GM20431 (cell line): ENCODE data around the gene DUSP9.

ENCODE experiments used
- in situ Hi-C: fragments of 300-500 bp; cut with MseI, MboI; formaldehyde crosslinking; loops from one replicate; pipeline ENCODE4 v1.15.0; 2020; ENCODE audit warnings: low sequenced_read_pairs; ENCODE audit not compliant: unreplicated experiment

The DUSP9 gene

GRCh38 chrX:153645921-153646488, 998 bp upstream of the DUSP9 start:
- in situ Hi-C loops, result no loop called here

GRCh38 chrX:153647461-153648357, 706 bp downstream of the DUSP9 start:
- in situ Hi-C loops, result no loop called here

GRCh38 chrX:153648358-153649177, 1.6 kb downstream of the DUSP9 start:
- in situ Hi-C loops, result no loop called here

GRCh38 chrX:153649178-153649914, 2.3 kb downstream of the DUSP9 start:
- in situ Hi-C loops, result no loop called here

GRCh38 chrX:153649915-153650782, 3.1 kb downstream of the DUSP9 start:
- in situ Hi-C loops, result loop anchor here (25.0 kb wide), 1 partner anchor 688 kb away; no protein-coding TSS in a partner anchor

- in situ Hi-C loops, result loop anchor here (25.0 kb wide), 1 partner anchor 689 kb away; no protein-coding TSS in a partner anchor
Observed at GRCh38 chrX:153650959-153651358, 4.0 kb downstream of the DUSP9 start.

- in situ Hi-C loops, result loop anchor here (25.0 kb wide), 1 partner anchor 689 kb away; no protein-coding TSS in a partner anchor
Observed at GRCh38 chrX:153651540-153652079, 4.6 kb downstream of the DUSP9 start.

- in situ Hi-C loops, result loop anchor here (25.0 kb wide), 1 partner anchor 691 kb away; no protein-coding TSS in a partner anchor
Observed at GRCh38 chrX:153653556-153653955, 6.6 kb downstream of the DUSP9 start.

GRCh38 chrX:153657161-153657560, 10.2 kb downstream of the DUSP9 start:
- in situ Hi-C loops, result loop anchor here (25.0 kb wide), 1 partner anchor 695 kb away; no protein-coding TSS in a partner anchor

- in situ Hi-C loops, result loop anchor here (25.0 kb wide), 1 partner anchor 697 kb away; no protein-coding TSS in a partner anchor
Observed at GRCh38 chrX:153659268-153659667, 12.3 kb downstream of the DUSP9 start.

GRCh38 chrX:153662266-153662665, 15.3 kb downstream of the DUSP9 start:
- in situ Hi-C loops, result loop anchor here (10.0 to 25.0 kb wide), 2 partner anchors 107 to 700 kb away; no protein-coding TSS in a partner anchor

GRCh38 chrX:153665726-153666306, 18.8 kb downstream of the DUSP9 start:
- in situ Hi-C loops, result loop anchor here (10.0 to 25.0 kb wide), 2 partner anchors 111 to 704 kb away; no protein-coding TSS in a partner anchor

- in situ Hi-C loops, result loop anchor here (10.0 to 25.0 kb wide), 2 partner anchors 113 to 705 kb away; no protein-coding TSS in a partner anchor
Observed at GRCh38 chrX:153667281-153667955, 20.4 kb downstream of the DUSP9 start.

GRCh38 chrX:153667956-153668396, 21.0 kb downstream of the DUSP9 start:
- in situ Hi-C loops, result loop anchor here (10.0 to 25.0 kb wide), 2 partner anchors 113 to 706 kb away; no protein-coding TSS in a partner anchor

GRCh38 chrX:153668423-153669173, 21.6 kb downstream of the DUSP9 start:
- in situ Hi-C loops, result loop anchor here (10.0 to 25.0 kb wide), 2 partner anchors 114 to 706 kb away; no protein-coding TSS in a partner anchor
